GM19043 (cell line): ENCODE data around the gene RNU5D-1.
A peak's percentile ranks its signal among the peaks of the same experiment; 100 is the strongest.

Experiments
- ATAC-seq: cut with Tn5 transposase; IDR thresholded peaks from one replicate; pipeline ENCODE4 v1.9.1; 2021; ENCODE audit warnings: low read depth; ENCODE audit not compliant: unreplicated experiment

Gene RNU5D-1

DNA sequence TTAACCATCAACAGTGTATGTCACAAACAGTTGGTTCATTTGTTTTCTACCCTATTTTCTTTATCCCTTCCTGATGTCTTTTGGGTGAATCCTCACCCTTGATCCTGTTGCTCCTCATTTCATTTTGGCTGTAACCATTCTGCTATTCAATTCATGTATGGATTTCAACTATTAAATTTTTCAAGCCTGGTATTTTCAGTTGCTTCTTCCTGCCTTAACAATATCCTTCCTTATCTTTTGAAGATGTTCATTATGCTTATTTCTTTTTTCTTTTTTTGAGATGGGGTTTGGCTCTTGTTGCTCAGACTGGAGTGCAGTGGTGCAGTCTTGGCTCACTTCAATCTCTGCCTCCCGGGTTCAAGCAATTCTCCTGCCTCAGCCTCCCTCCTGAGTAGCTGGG, 2.8 kb upstream of the RNU5D-1 start:
- no peak for ATAC-seq

DNA sequence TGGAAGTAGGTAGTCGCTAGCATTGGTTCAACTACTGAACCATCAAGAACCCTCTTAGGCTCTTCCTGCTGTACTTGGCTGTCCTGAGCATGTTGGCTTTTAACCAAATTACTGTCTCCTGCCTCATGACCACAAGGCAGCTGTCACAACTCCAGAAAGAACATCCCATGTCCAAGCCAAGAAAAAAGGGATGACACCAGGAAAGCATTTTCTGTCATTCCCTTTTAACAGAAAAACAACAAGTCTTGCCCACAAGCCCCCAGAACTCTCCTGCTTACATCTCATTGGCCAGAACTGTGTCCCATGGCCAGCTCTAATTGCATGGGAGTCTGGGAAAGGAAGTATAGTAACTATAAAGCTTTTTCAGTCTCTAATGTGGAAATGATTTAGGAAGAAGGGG, 2.4 kb upstream of the RNU5D-1 start:
- ATAC-seq, result no peak

DNA sequence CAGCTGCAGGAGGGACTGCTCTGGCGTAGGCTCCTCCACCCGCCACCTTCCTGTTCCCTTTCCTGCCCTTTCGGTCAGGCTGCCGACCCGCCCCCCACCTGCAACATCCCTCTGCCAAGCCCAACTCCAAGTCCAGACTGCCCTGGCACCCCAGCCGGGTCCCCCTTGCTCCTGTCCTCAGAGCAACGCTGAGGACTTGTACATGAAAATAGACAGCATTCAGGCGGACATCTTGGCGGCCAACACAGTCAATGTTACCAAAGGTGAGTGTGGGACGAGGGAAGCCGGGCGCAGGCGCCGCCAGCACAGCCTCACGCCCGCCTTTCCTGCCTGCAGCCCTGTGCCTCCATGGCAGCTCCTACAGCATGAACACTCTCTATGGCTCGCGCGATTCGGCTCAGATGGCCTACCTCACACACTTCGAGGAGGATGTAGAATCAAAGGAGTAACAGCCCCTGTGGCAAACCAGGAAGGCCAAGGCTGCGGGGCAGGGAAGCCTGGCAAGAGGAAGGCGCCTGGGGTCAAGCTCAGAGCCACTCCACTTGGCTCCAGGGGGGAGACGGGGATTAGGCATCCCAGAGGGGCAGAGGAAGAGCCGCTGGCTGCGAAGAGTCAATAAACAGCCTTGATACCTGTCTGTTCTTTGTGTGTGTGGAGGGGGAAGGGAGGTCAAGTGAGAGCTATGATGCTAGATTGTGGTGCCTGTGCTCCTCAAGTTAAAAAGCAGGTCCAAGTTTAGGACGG, 5.8 kb downstream of the RNU5D-1 start:
- ATAC-seq, result no peak

DNA sequence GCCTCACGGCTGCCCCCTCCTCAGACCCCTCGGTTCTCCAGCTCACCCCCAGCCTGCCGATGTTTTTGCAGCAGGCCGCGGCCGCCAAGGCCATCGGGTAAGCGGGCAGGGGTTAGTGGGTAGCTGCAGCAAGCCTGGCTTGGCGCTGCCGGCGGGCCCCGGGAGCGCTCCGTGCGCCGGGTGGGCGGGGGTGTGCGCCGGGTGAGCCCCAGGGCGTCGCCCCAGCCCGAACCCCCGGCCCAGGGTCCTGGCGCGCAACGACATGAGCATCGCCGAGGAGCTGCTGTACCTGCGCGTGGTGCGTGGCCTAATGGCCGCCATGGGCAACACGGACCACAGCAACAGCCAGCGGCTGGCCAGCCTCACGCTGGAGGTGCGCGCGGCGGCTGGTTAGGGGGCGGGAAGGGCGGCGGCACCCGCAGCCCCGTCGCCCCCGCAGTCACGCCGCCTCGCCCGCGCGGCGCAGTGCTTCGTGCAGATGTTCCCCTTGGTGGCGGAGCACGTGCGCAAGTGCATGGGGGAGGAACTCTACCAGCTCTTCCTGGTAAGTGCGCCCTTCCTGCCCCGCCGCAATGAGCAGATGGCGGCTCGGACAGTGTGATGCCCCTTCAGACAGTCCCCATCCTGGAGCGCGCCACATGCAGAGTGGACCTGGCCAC, 6.5 kb downstream of the RNU5D-1 start:
- ATAC-seq, result no peak

DNA sequence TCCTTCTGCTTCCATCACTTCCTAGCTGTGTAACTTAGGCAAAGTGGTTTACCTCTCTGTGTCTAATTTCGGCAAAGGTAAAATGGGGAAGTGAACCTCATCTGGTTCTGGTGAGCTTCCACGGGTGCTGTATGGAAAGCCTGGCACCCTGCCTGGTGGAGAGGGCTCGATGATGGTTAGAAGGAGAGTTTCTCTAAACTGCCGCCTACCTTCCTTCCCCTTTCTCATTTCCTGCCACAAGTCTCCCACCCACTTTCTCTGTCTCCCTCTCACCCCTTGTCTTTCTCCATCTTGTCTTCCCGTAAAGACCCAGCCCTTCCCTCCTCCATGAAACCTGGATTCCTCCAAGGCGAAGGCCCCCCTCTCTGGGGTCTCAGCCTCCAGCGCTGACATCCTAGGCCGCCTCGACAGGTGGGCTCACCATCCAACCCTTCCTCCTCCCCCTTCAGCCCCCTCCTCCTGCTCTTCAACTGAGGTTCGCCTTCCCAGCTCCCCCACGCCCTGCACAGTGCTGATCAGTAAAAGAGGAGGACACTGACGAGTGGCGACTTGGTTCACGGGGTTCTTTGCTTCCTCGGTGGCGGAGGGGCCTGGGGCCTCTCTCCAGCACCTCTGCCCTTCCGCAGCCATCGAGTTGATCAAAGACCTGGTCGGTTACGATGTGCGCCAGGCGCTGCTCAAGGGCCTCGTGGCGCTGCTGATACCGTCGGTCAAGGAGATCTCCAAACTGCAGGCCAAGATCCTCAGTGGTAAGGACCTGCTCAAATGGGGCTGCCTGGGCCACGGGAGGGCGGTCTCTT, 7.3 kb downstream of the RNU5D-1 start:
- no peak for ATAC-seq

DNA sequence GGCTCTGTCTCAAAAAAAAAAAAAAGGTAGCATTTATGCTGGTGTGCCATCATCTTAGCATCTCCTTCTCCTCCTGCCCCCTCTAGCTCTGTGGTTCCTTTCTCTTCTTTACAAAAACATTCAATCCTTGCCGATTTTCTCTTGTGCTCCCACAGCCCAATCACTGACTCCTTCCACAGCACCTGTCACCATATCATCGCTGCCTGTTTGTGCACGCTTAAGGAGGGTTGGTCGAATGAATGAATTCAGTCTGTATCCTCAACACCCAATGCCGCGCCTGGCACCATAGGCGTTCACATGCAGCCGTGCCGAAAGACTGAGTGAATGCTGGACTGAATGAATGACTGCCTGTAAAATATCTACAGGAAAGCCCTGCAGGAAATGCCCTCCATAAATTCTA, 7.9 kb downstream of the RNU5D-1 start:
- no peak for ATAC-seq

DNA sequence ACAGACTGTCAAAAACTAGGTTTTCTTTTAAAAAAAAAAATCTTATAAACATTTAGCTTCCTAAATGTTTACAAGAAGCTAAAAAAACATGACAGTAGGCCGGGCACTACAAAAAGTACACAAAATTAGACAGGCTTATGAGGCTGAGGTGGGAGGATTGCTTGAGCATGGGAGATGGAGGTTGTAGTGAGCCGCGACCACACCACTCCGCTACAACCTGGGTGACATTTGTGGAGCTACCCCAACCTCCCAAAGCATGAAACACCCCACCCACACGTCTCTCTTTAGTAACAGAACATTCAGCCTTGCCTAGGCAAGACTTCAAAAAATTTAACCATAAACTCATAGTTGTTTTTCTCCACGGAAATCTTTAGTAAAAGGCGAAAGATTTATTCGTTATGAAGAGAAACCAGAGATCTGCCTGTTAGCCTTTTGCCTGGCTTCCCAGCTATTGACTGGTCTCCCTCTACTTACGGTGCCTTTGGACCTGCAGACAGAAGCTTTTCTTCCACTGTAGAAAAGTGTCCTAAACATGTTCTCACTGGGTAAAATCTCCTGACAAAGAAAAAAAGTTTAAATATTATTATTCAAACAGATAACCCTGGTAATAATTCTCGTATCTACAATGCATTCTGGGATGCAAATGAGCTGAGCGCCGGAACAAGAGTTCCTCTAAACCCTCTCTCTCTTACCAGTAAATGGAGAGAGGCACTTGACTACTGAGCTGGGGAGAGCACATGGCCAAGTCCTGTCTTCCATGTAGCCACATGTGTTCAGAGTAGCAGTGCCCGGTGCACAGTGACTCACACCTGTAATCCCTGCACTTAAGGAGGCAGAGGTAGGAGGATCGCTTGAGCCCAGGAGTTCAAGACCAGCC, 9.2 kb downstream of the RNU5D-1 start:
- peak; percentile 76 for ATAC-seq

DNA sequence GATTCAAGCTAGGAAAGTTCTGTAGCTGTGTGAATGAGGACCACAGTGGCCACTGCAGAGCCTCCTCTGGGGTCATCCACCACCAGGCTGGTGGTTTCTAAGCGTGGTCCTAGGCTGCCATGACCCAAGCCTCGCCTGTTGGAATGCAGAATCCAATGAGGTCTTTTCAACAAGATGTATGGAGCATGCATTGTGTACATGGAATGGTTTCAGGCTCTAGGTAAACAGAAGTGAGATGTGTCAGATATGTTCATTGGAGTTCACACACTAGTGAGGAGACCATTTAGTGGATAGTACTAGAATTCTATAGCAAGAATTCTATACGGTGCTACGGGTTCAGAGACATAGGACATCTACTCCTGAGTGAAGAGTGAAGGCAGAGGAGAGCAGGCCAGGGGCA, 10.7 kb downstream of the RNU5D-1 start:
- ATAC-seq, result no peak

DNA sequence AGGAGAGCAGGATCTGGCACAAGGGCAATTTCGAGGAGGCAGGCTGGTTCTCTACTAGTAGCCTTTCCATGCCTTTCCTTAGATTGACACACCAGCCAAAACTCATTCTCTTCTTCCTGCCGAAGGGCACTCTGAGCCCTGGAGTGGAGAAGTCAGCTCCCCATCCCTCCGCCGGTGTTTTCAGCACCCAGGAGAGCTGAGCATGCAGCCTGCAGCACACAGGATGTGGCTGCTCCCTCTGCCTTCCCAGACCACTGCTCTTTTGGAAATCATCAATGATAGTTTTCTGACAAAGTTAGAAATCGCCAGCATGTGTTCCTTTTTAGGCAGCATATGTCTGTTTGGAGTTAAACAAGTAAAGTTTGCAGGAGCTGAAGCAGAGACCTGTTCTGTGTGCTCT, 11.7 kb downstream of the RNU5D-1 start:
- no peak for ATAC-seq

DNA sequence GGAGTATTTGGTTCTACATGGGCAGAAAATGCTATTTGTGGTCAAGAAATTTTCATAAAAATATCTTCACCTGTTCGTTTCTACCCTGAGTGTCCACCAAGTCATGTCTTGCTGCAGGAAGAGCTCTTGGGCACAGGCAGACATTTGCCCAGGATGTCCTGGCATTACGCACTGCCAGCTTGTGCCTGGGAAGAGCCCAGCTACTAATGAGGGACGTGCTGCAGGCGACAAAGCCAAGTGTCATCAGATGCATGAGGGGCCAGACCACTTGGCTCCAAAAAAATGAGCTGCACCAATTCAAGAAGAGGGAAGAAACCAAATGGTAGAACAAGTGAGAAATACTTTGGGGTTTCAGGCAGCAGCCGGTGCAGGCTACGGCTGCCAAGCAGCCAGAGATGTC, 12.9 kb downstream of the RNU5D-1 start:
- ATAC-seq, result no peak

DNA sequence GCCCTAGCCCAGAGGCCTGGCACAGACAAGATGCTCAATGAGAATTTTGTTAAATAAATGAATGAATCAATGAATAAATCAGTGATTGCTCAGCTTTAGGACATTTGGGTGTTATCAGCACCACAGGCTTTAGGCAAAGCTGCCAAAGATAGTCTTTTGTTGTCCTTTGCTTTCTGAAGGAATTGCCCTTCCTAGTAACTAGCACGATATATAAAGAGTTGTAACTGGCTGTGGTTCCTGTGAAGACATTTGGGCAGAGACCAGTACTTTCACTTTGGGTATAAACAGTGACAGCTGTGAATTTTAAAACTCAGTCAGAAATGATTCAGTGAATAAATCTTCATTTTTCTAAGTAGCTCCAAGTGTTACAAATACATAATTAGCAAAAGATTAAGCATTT, 13.3 kb downstream of the RNU5D-1 start:
- no peak for ATAC-seq

DNA sequence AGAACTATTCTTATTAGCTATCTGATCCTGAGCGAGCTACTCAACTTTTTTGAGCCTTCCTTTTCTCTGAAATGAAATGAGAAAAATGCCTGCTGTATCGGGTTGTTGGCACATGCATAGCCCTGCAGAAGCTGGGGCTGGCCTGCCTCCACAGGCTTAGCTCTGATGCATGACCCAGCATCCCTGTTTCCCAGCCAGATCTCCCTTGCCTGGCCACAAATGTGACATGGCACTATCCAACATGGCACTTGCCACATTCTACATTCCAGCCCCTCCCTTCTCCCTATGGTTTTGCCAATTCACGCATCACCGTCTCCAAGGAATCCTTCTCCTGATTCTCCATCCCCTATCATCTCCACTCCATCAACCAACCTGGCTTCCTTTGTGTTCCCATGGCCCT, 13.8 kb downstream of the RNU5D-1 start:
- no peak for ATAC-seq

DNA sequence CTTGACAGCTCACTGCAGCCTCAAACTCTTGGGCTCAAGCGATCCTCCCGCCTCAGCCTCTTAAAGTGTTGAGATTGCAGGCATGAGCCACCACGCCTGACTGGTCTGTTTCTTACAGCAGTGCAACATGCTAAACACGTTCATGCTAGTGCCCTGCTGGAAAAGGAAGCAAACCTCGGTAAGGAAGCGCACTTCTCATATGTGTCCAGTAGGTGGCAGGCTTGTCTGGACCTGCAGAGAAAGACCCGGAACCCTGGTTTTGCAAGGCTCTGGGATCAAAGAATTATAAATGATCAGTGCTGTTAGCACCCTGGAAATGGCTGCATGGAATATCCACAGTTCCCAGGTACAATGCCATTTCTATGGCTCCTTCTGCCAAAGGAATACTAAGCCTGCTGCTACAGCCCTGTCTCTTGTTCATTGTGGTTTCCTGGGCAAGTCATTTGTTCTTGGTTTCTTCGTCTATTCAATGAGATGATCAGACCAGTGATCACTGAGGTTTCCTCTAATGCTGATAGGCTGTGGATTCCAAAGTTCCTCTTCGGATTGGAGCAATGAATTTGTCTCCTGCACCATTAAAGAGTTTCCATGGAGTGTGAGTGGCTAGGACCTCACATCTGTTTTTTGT, 15.9 kb downstream of the RNU5D-1 start:
- ATAC-seq, result no peak

DNA sequence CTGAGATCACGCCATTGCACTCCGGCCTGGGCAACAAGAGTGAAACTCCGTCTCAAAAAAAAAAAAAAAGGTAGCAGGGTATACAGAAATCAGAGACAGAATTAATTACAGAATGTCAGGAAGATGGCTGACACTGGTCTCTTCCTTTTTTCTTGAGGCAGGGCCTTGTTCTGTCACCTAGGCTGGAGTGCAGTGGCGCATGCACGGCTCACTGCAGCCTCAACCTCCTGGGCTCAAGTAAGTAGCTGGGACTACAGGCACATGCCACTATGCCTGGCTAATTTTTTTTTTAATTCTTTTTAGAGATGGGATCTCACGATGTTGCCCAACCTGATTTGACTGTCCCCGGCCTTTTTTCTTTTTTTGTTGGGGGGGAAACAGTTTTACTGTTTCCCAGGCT, 16.4 kb downstream of the RNU5D-1 start:
- no peak for ATAC-seq

DNA sequence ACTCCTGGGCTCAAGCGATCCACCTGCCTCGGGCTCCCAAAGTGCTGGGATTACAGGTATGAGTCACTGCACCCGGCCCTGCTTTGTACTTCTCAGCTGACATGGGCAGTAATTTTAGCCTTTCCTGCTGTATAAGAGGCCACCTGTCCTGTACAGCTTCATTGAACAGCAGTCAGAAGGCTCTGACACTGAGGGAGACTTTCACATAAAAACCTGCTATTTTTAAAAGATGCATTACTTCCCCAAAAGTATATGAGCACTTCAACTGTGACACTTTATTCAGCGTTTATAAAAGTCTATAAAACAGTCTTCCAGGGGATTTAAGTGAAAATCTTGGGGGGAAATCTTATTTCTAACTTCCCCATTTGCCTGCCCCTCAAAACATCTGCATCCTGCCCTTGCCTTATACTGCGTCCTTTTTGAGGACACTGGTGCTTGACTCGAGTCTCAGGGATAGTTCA, 17.6 kb downstream of the RNU5D-1 start:
- no peak for ATAC-seq

DNA sequence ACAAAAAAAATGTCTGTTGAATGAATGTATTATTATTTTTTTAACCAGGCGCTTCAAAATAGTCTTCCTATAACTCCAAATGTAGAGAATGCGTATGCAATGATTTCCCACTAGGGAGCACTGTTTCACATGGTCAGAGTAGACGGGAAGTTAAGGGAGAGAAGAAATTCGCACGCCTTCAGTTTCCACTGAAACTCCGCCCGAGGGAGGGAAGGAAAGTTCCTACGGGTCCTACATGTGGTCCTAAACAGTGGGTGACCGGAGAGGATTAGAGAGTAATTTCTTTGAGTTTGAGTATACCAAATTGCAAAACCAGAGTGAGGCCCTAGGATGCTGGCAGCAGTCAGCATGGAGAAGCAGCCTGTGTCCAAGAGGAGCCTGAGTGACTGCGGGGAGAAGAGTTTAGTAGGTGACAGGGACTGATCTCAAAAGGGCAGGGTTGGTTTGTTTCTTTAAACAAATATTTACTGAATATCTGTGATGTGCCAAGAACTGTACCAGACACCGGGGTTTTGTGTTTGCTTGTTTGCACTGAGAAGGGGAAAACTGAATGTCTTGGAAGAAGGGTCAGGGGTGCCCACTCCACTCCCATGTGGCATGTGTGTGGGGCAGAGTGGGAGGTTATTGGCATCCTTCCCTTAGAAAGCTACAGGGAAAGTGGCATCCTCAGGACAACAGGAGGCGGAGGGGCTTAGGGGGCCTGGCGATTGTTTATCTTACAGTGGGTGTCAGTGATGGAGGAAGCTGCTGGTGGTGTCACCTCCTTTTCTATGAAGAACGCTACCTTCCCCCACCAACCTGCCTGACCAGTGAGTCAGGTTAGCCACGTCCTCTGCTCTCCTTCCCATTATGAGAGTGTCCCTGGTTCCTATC, 22.8 kb downstream of the RNU5D-1 start:
- no peak for ATAC-seq

DNA sequence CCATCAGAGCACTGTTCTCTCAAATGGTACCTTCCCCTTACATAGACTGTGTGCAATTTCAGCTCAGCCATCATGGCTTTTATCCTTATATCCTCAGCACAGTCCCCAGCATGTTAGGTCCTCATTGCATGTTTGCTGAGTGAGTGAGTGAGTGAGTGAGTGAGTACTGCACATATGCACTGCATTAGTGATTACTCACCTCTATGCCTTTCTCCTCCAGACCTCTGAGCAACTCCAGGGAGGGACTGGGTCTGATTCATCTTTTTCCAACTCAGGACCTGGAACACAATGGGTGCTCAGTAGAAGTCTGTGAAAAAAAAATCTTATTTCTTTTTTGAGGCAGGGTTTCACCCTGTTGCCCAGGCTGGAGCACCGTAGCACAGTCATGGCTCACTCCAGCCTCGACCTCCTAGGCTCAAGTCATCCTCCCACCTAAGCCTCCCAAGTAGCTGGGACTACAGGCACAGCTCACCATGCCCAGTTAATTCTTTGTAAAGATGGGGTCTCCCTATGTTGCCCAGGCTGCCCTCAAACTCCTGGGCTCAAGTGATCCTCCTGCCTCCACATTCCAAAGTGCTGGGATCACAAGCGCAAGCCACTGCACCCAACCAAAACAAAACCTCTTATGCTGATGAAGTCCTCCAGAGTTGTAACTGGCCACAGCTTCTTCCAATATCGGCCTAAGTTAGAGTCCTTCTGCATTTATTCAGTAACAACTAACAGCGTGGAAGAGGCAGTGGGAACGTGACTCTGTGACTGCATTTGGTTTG, 23.7 kb downstream of the RNU5D-1 start:
- ATAC-seq, result no peak

DNA sequence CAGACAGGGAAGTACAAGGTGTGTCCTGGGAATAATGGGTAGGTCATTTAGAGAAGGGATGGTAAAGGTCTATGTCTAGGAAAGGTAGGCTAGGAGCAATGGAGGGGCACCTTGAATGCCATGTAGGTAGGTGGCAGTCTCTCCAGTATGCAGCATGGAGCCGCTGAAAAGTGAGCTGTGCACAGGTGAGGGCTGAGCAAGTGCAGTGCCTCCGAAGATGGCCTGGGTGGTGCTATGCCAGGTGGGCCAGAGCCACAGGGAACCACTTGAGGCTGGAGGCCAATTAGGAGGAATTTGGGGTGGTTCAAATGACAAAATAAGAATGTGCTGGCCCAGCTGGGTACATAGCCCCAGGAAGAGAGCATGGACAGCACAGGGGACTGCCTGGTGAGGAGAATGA, 25.0 kb downstream of the RNU5D-1 start:
- ATAC-seq, result no peak
